Karpas-422 (cell line): ENCODE results near the gene CLEC2L. TPM values are rescaled to one million over a fixed set of nuclear protein-coding genes. Genes with fewer than 3 reads are reported as not detected.
"Not testable (repeated sequence)": the region's sequence is repeated elsewhere in the genome, so short reads cannot be mapped to it uniquely, and the experiment has no call there.

ENCODE experiments used
- DNase-seq: peaks from one replicate; pipeline ENCODE4 v3.0.0-alpha.2; 2015
- H2AFZ ChIP-seq: fragments of 200-600 bp; sonication (generic); 2 replicates; pipeline ENCODE4 v1.6.1; 2014; ENCODE audit warnings: antibody characterized with exemption, low read length, mixed read lengths
- H3K27ac ChIP-seq: fragments of 200-600 bp; sonication (generic); 2 replicates; pipeline ENCODE4 v1.5.1; 2014; ENCODE audit warnings: mild to moderate bottlenecking, low read length, moderate library complexity
- H3K27me3 ChIP-seq: fragments of 200-600 bp; sonication (generic); 2 replicates; pipeline ENCODE4 v1.6.1; 2014; ENCODE audit warnings: low read length, mixed read lengths
- H3K36me3 ChIP-seq: fragments of 200-600 bp; sonication (generic); 2 replicates; pipeline ENCODE4 v1.6.1; 2014; ENCODE audit warnings: low read length, mixed read lengths; ENCODE audit not compliant: insufficient read depth
- H3K4me1 ChIP-seq: fragments of 200-600 bp; sonication (generic); 2 replicates; pipeline ENCODE4 v1.6.1; 2014; ENCODE audit warnings: mild to moderate bottlenecking, low read length, mixed read lengths
- H3K4me2 ChIP-seq: fragments of 200-600 bp; sonication (generic); 2 replicates; pipeline ENCODE4 v1.6.1; 2014; ENCODE audit warnings: low read length, low read depth, mild to moderate bottlenecking; ENCODE audit not compliant: poor library complexity, severe bottlenecking
- H3K4me3 ChIP-seq: fragments of 200-600 bp; sonication (generic); 2 replicates; pipeline ENCODE4 v1.5.1; 2014; ENCODE audit warnings: mild to moderate bottlenecking, antibody characterized with exemption, low read length, mixed read lengths
- H3K79me2 ChIP-seq: fragments of 200-600 bp; sonication (generic); 2 replicates; pipeline ENCODE4 v1.6.1; 2014; ENCODE audit warnings: mild to moderate bottlenecking, low read length, mixed read lengths
- H3K9ac ChIP-seq: fragments of 200-600 bp; sonication (generic); 2 replicates; pipeline ENCODE4 v1.6.0; 2014; ENCODE audit warnings: low read length
- H3K9me2 ChIP-seq: fragments of 200-600 bp; sonication (generic), shearing (Covaris generic); replicated peaks from 2 replicates; pipeline ENCODE4 v1.6.0; 2014; ENCODE audit warnings: mild to moderate bottlenecking, low read length, moderate library complexity; ENCODE audit not compliant: insufficient read depth
- H3K9me3 ChIP-seq: fragments of 300-700, 200-600 bp; sonication (generic); 2 replicates; pipeline ENCODE4 v1.6.1; 2014; ENCODE audit warnings: low read length, mixed read lengths
- H4K20me1 ChIP-seq: fragments of 200-600 bp; sonication (generic); 2 replicates; pipeline ENCODE4 v1.6.1; 2014; ENCODE audit warnings: mild to moderate bottlenecking, antibody characterized with exemption, low read length, low read depth; ENCODE audit not compliant: insufficient read depth
- total RNA-seq: library from RNA; depleted of rRNA; stranded (reverse); fragments of >200 nt; shearing (Covaris generic); gene quantifications from 2 replicates; pipeline ENCODE4 v1.2.3, GENCODE V29; 2014; ENCODE audit warnings: low replicate concordance

The CLEC2L gene
- total RNA-seq, 1 experiment from 2014 or later: not detected

- not testable (repeated sequence) for H3K9me2 ChIP-seq, H3K4me2 ChIP-seq, H3K4me1 ChIP-seq, DNase-seq, H2AFZ ChIP-seq, H3K79me2 ChIP-seq, H3K36me3 ChIP-seq, H4K20me1 ChIP-seq, H3K27me3 ChIP-seq, H3K4me3 ChIP-seq, H3K9me3 ChIP-seq, H3K9ac ChIP-seq, H3K27ac ChIP-seq
Observed at GRCh38 chr7:139553991-139554700, 30.7 kb downstream of the CLEC2L start.

- no peaks in the 10 kb centered on the region for H3K36me3 ChIP-seq
- H2AFZ ChIP-seq: no peak overlapping the region
- no peaks in the 10 kb centered on the region for H3K27me3 ChIP-seq
- H3K9me2 ChIP-seq: no peaks in the 10 kb centered on the region
- no peaks in the 10 kb centered on the region for H3K9me3 ChIP-seq
- H3K9ac ChIP-seq: no peak overlapping the region
- no peaks in the 10 kb centered on the region for H4K20me1 ChIP-seq
- no peaks in the 10 kb centered on the region for H3K79me2 ChIP-seq
- no peaks in the 10 kb centered on the region for H3K4me1 ChIP-seq
- DNase-seq: peak; percentile 44
- H3K4me2 ChIP-seq: no peak overlapping the region
- H3K27ac ChIP-seq: no peak overlapping the region
- H3K4me3 ChIP-seq: no peak overlapping the region
Observed at GRCh38 chr7:139557857-139558581, 34.5 kb downstream of the CLEC2L start.

- Histone ChIP-seq H2AFZ (no peak overlapping the region), H3K36me3 (no peaks in the 10 kb centered on the region), H3K4me1 (no peaks in the 10 kb centered on the region), H4K20me1 (no peaks in the 10 kb centered on the region), H3K4me2 (no peak overlapping the region), H3K27ac (no peak overlapping the region), H3K4me3 (no peak overlapping the region), H3K27me3 (no peaks in the 10 kb centered on the region), H3K9me2 (no peaks in the 10 kb centered on the region), H3K9me3 (no peaks in the 10 kb centered on the region), H3K9ac (no peak overlapping the region), H3K79me2 (no peaks in the 10 kb centered on the region)
- DNase-seq: no peak
Observed at GRCh38 chr7:139559364-139560105, 36.0 kb downstream of the CLEC2L start.

GRCh38 chr7:139560199-139560598 lies 36.7 kb downstream of the CLEC2L start:
- Histone ChIP-seq H3K4me1 (no peaks in the 10 kb centered on the region), H3K36me3 (no peaks in the 10 kb centered on the region), H3K27me3 (no peaks in the 10 kb centered on the region), H3K9ac (no peak overlapping the region), H3K4me2 (no peak overlapping the region), H3K27ac (no peak overlapping the region), H2AFZ (no peak overlapping the region), H3K9me3 (no peaks in the 10 kb centered on the region), H3K9me2 (no peaks in the 10 kb centered on the region), H3K4me3 (no peak overlapping the region), H4K20me1 (no peaks in the 10 kb centered on the region), H3K79me2 (no peaks in the 10 kb centered on the region)
- no peak for DNase-seq

GRCh38 chr7:139560678-139561077 lies 37.2 kb downstream of the CLEC2L start:
- H3K27ac ChIP-seq: no peak overlapping the region
- no peak overlapping the region for H3K9ac ChIP-seq
- H3K4me1 ChIP-seq: no peaks in the 10 kb centered on the region
- H3K27me3 ChIP-seq: no peaks in the 10 kb centered on the region
- no peaks in the 10 kb centered on the region for H3K79me2 ChIP-seq
- H3K9me2 ChIP-seq: no peaks in the 10 kb centered on the region
- H3K4me3 ChIP-seq: no peak overlapping the region
- DNase-seq: no peak
- no peak overlapping the region for H3K4me2 ChIP-seq
- no peaks in the 10 kb centered on the region for H3K9me3 ChIP-seq
- no peaks in the 10 kb centered on the region for H3K36me3 ChIP-seq
- H2AFZ ChIP-seq: no peak overlapping the region
- no peaks in the 10 kb centered on the region for H4K20me1 ChIP-seq

GRCh38 chr7:139562491-139562890 lies 39.0 kb downstream of the CLEC2L start:
- Histone ChIP-seq H3K4me1 (no peaks in the 10 kb centered on the region), H3K9me3 (no peaks in the 10 kb centered on the region), H3K36me3 (no peaks in the 10 kb centered on the region), H3K9ac (no peak overlapping the region), H3K79me2 (no peaks in the 10 kb centered on the region), H3K27ac (no peak overlapping the region), H4K20me1 (no peaks in the 10 kb centered on the region), H3K4me3 (no peak overlapping the region), H2AFZ (no peak overlapping the region), H3K27me3 (no peaks in the 10 kb centered on the region), H3K4me2 (no peak overlapping the region), H3K9me2 (no peaks in the 10 kb centered on the region)
- no peak for DNase-seq

GRCh38 chr7:139562961-139563565 lies 39.6 kb downstream of the CLEC2L start:
- no peak overlapping the region for H2AFZ ChIP-seq
- H3K27me3 ChIP-seq: no peaks in the 10 kb centered on the region
- H4K20me1 ChIP-seq: no peaks in the 10 kb centered on the region
- no peaks in the 10 kb centered on the region for H3K9me2 ChIP-seq
- no peak overlapping the region for H3K27ac ChIP-seq
- DNase-seq: no peak
- H3K4me3 ChIP-seq: no peak overlapping the region
- H3K4me1 ChIP-seq: no peaks in the 10 kb centered on the region
- H3K79me2 ChIP-seq: no peaks in the 10 kb centered on the region
- no peaks in the 10 kb centered on the region for H3K9me3 ChIP-seq
- H3K4me2 ChIP-seq: no peak overlapping the region
- H3K9ac ChIP-seq: no peak overlapping the region
- H3K36me3 ChIP-seq: no peaks in the 10 kb centered on the region

- Histone ChIP-seq H3K4me2 (no peak overlapping the region), H3K9me2 (no peaks in the 10 kb centered on the region), H3K9ac (no peak overlapping the region), H4K20me1 (no peaks in the 10 kb centered on the region), H3K4me3 (no peak overlapping the region), H3K79me2 (no peaks in the 10 kb centered on the region), H3K4me1 (no peaks in the 10 kb centered on the region), H3K9me3 (no peaks in the 10 kb centered on the region), H3K27me3 (no peaks in the 10 kb centered on the region), H3K36me3 (no peaks in the 10 kb centered on the region), H2AFZ (no peak overlapping the region), H3K27ac (no peak overlapping the region)
- DNase-seq: no peak
Observed at GRCh38 chr7:139563856-139564255, 40.4 kb downstream of the CLEC2L start.
